Esophagus squamous epithelium (tissue), 4 donors: ENCODE results near the gene TTC28.

Experiments used
- POLR2A ChIP-seq, 4 donors: fragments of 450-650 bp; IDR thresholded peaks; one replicate each; pipeline ENCODE4 v1.6.1; 2017; ENCODE audit warnings: antibody characterized with exemption in 4 of 4, mild to moderate bottlenecking in 4 of 4, moderate library complexity in 3 of 4
- TF ChIP-seq, protein P1 (sequence below), 6 experiments: fragments of 450-650 bp in 4 of 6; fragments of 200-600 bp in 2 of 6; sonication (generic) in 2 of 6; IDR thresholded peaks; one replicate each; pipeline ENCODE4 v1.5.1; 2016 to 2019; ENCODE audit warnings: antibody characterized with exemption in 6 of 6, mild to moderate bottlenecking in 4 of 6, moderate library complexity in 4 of 6

DNA sequence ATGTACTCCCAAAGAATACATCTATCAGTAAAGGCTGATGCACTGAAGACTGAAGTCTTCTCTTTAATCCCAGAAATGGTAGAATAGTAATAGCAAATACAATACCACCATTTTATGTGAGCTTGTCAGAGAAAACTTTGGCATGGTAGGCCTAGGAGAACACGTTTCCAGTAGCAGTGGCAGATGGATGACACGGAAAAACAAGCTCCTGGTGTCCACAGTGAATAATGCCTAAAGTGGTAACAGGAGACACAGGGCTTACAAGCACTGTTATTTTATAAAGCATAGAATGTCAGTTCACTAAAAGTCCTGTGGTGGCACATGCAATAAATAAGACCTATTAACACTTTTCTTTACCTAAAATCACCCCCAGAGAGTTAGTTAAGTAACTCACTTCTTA is 277.6 kb downstream of the TTC28 start:
- TF ChIP-seq, protein P1, sequence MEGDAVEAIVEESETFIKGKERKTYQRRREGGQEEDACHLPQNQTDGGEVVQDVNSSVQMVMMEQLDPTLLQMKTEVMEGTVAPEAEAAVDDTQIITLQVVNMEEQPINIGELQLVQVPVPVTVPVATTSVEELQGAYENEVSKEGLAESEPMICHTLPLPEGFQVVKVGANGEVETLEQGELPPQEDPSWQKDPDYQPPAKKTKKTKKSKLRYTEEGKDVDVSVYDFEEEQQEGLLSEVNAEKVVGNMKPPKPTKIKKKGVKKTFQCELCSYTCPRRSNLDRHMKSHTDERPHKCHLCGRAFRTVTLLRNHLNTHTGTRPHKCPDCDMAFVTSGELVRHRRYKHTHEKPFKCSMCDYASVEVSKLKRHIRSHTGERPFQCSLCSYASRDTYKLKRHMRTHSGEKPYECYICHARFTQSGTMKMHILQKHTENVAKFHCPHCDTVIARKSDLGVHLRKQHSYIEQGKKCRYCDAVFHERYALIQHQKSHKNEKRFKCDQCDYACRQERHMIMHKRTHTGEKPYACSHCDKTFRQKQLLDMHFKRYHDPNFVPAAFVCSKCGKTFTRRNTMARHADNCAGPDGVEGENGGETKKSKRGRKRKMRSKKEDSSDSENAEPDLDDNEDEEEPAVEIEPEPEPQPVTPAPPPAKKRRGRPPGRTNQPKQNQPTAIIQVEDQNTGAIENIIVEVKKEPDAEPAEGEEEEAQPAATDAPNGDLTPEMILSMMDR (IDR thresholded peaks at IDR 0.05) = no peak
- no peak for TF ChIP-seq POLR2A (IDR thresholded peaks at IDR 0.05)
